H9 (cell line): Measurements from ENCODE around the gene NUP210L. TPM values are rescaled to one million over a fixed set of nuclear protein-coding genes. Genes with fewer than 3 reads are reported as not detected.

ENCODE experiments used
- DNase-seq: peaks from one replicate; pipeline ENCODE4 v3.0.0-alpha.2; 2017
- H2AFZ ChIP-seq: one replicate; pipeline ENCODE4 v1.6.1; 2013; ENCODE audit warnings: mild to moderate bottlenecking, low read length, control low read depth, moderate library complexity
- H2AK5ac ChIP-seq: 2 replicates; pipeline ENCODE4 v1.6.1; 2013; ENCODE audit warnings: low read length, control low read depth, mixed read lengths; ENCODE audit not compliant: insufficient read length
- H2BK120ac ChIP-seq: one replicate; pipeline ENCODE4 v1.6.1; 2013; ENCODE audit warnings: low read depth, mild to moderate bottlenecking, low read length, control low read depth, inconsistent platforms; ENCODE audit not compliant: poor library complexity, severe bottlenecking
- H2BK12ac ChIP-seq: 2 replicates; pipeline ENCODE4 v1.6.1; 2013; ENCODE audit warnings: low read length, control low read depth, mixed read lengths, low read depth; ENCODE audit not compliant: insufficient read length
- H2BK15ac ChIP-seq: 2 replicates; pipeline ENCODE4 v1.6.1; 2013; ENCODE audit warnings: low read depth, low read length, control low read depth
- H2BK20ac ChIP-seq: one replicate; pipeline ENCODE4 v1.6.1; 2013; ENCODE audit warnings: low read depth, mild to moderate bottlenecking, low read length, control low read depth, inconsistent platforms; ENCODE audit not compliant: poor library complexity, severe bottlenecking
- H2BK5ac ChIP-seq: 2 replicates; pipeline ENCODE4 v1.6.1; 2013; ENCODE audit warnings: low read length, control low read depth, mixed read lengths; ENCODE audit not compliant: insufficient read length
- H3K14ac ChIP-seq: 2 replicates; pipeline ENCODE4 v1.6.1; 2013; ENCODE audit warnings: low read length, control low read depth; ENCODE audit not compliant: insufficient read depth
- H3K18ac ChIP-seq: 2 replicates; pipeline ENCODE4 v1.6.1; 2013; ENCODE audit warnings: low read depth, mild to moderate bottlenecking, mixed read lengths, low read length, control low read depth; ENCODE audit not compliant: insufficient read length
- H3K23ac ChIP-seq: 2 replicates; pipeline ENCODE4 v1.6.1; 2013; ENCODE audit warnings: low read length, control low read depth, mixed read lengths, low read depth; ENCODE audit not compliant: insufficient read length
- H3K23me2 ChIP-seq: 2 replicates; pipeline ENCODE4 v1.6.1; 2013; ENCODE audit warnings: low read depth, mild to moderate bottlenecking, mixed read lengths, low read length, control low read depth; ENCODE audit not compliant: insufficient read length, poor library complexity, severe bottlenecking
- H3K27ac ChIP-seq: 2 replicates; pipeline ENCODE4 v1.5.1; 2013; ENCODE audit warnings: low read length, control low read depth, mixed read lengths, low read depth; ENCODE audit not compliant: insufficient read length
- H3K27me3 ChIP-seq: 2 replicates; pipeline ENCODE4 v1.6.1; 2013; ENCODE audit warnings: low read length, control low read depth, inconsistent platforms; ENCODE audit not compliant: insufficient read depth
- H3K4ac ChIP-seq: 2 replicates; pipeline ENCODE4 v1.6.1; 2013; ENCODE audit warnings: low read depth, mild to moderate bottlenecking, control low read depth, inconsistent platforms, low read length, moderate library complexity
- H3K4me1 ChIP-seq: 2 replicates; pipeline ENCODE4 v1.6.1; 2013; ENCODE audit warnings: low read length, control low read depth, inconsistent platforms; ENCODE audit not compliant: insufficient read depth
- H3K4me2 ChIP-seq: 2 replicates; pipeline ENCODE4 v1.6.1; 2013; ENCODE audit warnings: low read length, control low read depth, mixed read lengths; ENCODE audit not compliant: insufficient read length, insufficient read depth
- H3K56ac ChIP-seq: 2 replicates; pipeline ENCODE4 v1.6.1; 2013; ENCODE audit warnings: low read depth, mild to moderate bottlenecking, mixed read lengths, low read length, control low read depth; ENCODE audit not compliant: insufficient read length
- H3K79me1 ChIP-seq: 2 replicates; pipeline ENCODE4 v1.6.1; 2013; ENCODE audit warnings: low read depth, mild to moderate bottlenecking, moderate library complexity, low read length, control low read depth, inconsistent platforms; ENCODE audit not compliant: insufficient read depth, poor library complexity, severe bottlenecking
- H3K79me2 ChIP-seq: 2 replicates; pipeline ENCODE4 v1.6.1; 2013; ENCODE audit warnings: low read length, control low read depth, inconsistent platforms; ENCODE audit not compliant: insufficient read depth
- H3K9ac ChIP-seq: 2 replicates; pipeline ENCODE4 v1.6.1; 2013; ENCODE audit warnings: low read length, control low read depth, mixed read lengths; ENCODE audit not compliant: insufficient read length; ENCODE audit errors: extremely low read depth
- H3K9me3 ChIP-seq: one replicate; pipeline ENCODE4 v1.6.1; 2013; ENCODE audit warnings: low read depth, low read length, inconsistent platforms; ENCODE audit not compliant: control insufficient read depth
- H3T11ph ChIP-seq: one replicate; pipeline ENCODE4 v1.6.1; 2013; ENCODE audit warnings: mild to moderate bottlenecking, low read length, control low read depth, inconsistent platforms
- H4K20me1 ChIP-seq: one replicate; pipeline ENCODE4 v1.6.1; 2013; ENCODE audit not compliant: control insufficient read depth, insufficient read length, insufficient read depth
- H4K5ac ChIP-seq: 2 replicates; pipeline ENCODE4 v1.6.1; 2013; ENCODE audit warnings: low read depth, mild to moderate bottlenecking, mixed read lengths, low read length, control low read depth; ENCODE audit not compliant: insufficient read length
- H4K8ac ChIP-seq: replicated peaks from 2 replicates; pipeline ENCODE4 v1.6.1; 2013; ENCODE audit warnings: low read length, control low read depth, mixed read lengths, low read depth; ENCODE audit not compliant: insufficient read length
- H4K91ac ChIP-seq: 2 replicates; pipeline ENCODE4 v1.6.1; 2013; ENCODE audit warnings: low read depth, mild to moderate bottlenecking, moderate library complexity, mixed read lengths, low read length, control low read depth; ENCODE audit not compliant: insufficient read length
- H3K27ac Mint-ChIP-seq, 3 experiments: 2 replicates in 2 of 3; 3 replicates in 1 of 3; pipeline ENCODE4 v1.8.0; 2020 to 2021; ENCODE audit warnings: mixed read lengths in 3 of 3, mild to moderate bottlenecking in 1 of 3, moderate library complexity in 1 of 3
- H3K27me3 Mint-ChIP-seq: 2 replicates; pipeline ENCODE4 v1.8.0; 2021; ENCODE audit warnings: low read depth, mild to moderate bottlenecking, moderate library complexity, mixed read lengths
- H3K36me3 Mint-ChIP-seq, 3 experiments: 2 replicates in 2 of 3; 3 replicates in 1 of 3; pipeline ENCODE4 v1.8.0; 2020 to 2021; ENCODE audit warnings: low read depth in 3 of 3, mixed read lengths in 3 of 3; ENCODE audit not compliant: insufficient read depth in 1 of 3
- H3K4me1 Mint-ChIP-seq, 2 experiments: 2 replicates each; pipeline ENCODE4 v1.8.0; 2020; ENCODE audit warnings: mixed read lengths in 2 of 2
- H3K4me3 Mint-ChIP-seq, 2 experiments: 2 replicates in 1 of 2; 3 replicates in 1 of 2; pipeline ENCODE4 v1.8.0; 2020 to 2021; ENCODE audit warnings: mild to moderate bottlenecking in 2 of 2, mixed read lengths in 2 of 2, moderate library complexity in 1 of 2
- H3K9me3 Mint-ChIP-seq, 2 experiments: 2 replicates in 1 of 2; 3 replicates in 1 of 2; pipeline ENCODE4 v1.8.0; 2020; ENCODE audit warnings: mild to moderate bottlenecking in 2 of 2, mixed read lengths in 2 of 2, moderate library complexity in 1 of 2
- WGBS: extraction: QIAGEN DNeasy Blood & Tissue Kit; methylation state at CpG from one replicate; pipeline ENCODE4 v1.1.7; 2013; ENCODE audit warnings: missing lambda C conversion rate, low lambda C conversion rate, mixed read lengths; ENCODE audit not compliant: insufficient read length; ENCODE audit errors: extremely low coverage; 5-methylcytosine and 5-hydroxymethylcytosine counted together
- total RNA-seq: library from RNA; stranded (reverse); gene quantifications from 2 replicates; pipeline ENCODE4 v1.2.1, GENCODE V29; 2021
- TF ChIP-seq, protein P1 (sequence below): fragments of 200-600 bp; sonication (generic); conservative IDR thresholded peaks from 3 replicates; pipeline ENCODE4 v1.8.0; 2021; ENCODE audit warnings: antibody characterized with exemption, mild to moderate bottlenecking

Gene NUP210L
- total RNA-seq, 1 experiment from 2014 or later, result 0.04 TPM

DNA sequence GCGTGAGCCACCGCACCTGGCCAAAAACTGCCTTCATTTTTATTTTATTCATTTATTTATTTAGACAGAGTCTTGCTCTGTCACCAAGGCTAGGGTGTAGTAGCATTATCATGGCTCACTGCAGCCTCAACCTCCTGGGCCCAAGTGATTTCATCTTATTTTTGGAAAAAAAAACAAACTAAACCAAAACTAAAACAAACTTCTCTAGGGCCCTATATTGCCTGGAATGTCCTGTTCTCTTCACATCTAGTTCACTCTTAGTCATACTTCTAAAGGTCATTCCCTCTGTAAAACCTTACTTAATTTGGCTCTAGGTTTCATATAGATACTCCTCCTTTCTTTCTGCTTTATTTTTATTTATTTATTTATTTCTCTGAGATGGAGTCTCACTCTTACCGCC lies 148.7 kb downstream of the NUP210L start:
- Histone ChIP-seq H2AFZ (no peak overlapping the region), H4K91ac (no peak overlapping the region)

More for the DNA sequence above, 148.7 kb downstream of the NUP210L start:
- Histone ChIP-seq H3K27ac (no peak overlapping the region), H2BK15ac (no peak overlapping the region), H3K9ac (no peak overlapping the region), H3K79me2 (no peaks in the 10 kb centered on the region), H2AK5ac (no peak overlapping the region), H2BK12ac (no peak overlapping the region), H3K79me1 (no peaks in the 10 kb centered on the region), H4K20me1 (no peaks in the 10 kb centered on the region), H4K5ac (no peak overlapping the region), H3K14ac (no peak overlapping the region), H3K23ac (no peak overlapping the region), H3K4me1 (no peaks in the 10 kb centered on the region), H2BK20ac (no peak overlapping the region), H3K23me2 (no peaks in the 10 kb centered on the region), H3K4ac (no peak overlapping the region), H2BK5ac (no peak overlapping the region), H3K9me3 (no peaks in the 10 kb centered on the region), H4K8ac (no peak overlapping the region), H3K4me2 (no peak overlapping the region), H3K27me3 (no peaks in the 10 kb centered on the region), H3K18ac (no peak overlapping the region), H2BK120ac (no peak overlapping the region), H3T11ph (no peak overlapping the region), H3K56ac (no peak overlapping the region)
- Mint-ChIP-seq H3K9me3 (no peaks in the 10 kb centered on the region), H3K36me3 (no peaks in the 10 kb centered on the region; a peak in 2 of 7 replicates), H3K27me3 (no peaks in the 10 kb centered on the region), H3K4me1 (no peaks in the 10 kb centered on the region), H3K4me3 (no peak overlapping the region), H3K27ac (no peak overlapping the region)
- DNase-seq, result no peak
- TF ChIP-seq, protein P1, sequence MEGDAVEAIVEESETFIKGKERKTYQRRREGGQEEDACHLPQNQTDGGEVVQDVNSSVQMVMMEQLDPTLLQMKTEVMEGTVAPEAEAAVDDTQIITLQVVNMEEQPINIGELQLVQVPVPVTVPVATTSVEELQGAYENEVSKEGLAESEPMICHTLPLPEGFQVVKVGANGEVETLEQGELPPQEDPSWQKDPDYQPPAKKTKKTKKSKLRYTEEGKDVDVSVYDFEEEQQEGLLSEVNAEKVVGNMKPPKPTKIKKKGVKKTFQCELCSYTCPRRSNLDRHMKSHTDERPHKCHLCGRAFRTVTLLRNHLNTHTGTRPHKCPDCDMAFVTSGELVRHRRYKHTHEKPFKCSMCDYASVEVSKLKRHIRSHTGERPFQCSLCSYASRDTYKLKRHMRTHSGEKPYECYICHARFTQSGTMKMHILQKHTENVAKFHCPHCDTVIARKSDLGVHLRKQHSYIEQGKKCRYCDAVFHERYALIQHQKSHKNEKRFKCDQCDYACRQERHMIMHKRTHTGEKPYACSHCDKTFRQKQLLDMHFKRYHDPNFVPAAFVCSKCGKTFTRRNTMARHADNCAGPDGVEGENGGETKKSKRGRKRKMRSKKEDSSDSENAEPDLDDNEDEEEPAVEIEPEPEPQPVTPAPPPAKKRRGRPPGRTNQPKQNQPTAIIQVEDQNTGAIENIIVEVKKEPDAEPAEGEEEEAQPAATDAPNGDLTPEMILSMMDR, result no peak
- no CpG with 5 or more reads among the region's 3 CpGs for WGBS
